ENCODE data around the gene SHC1. TPM values are rescaled to one million over a fixed set of nuclear protein-coding genes. Genes with fewer than 3 reads are reported as not detected.

SHC1 gene
- total and polyA plus RNA-seq, 5 experiments from 2014 or later, result 22.6 to 68.5 (median 27.4) TPM

DNA sequence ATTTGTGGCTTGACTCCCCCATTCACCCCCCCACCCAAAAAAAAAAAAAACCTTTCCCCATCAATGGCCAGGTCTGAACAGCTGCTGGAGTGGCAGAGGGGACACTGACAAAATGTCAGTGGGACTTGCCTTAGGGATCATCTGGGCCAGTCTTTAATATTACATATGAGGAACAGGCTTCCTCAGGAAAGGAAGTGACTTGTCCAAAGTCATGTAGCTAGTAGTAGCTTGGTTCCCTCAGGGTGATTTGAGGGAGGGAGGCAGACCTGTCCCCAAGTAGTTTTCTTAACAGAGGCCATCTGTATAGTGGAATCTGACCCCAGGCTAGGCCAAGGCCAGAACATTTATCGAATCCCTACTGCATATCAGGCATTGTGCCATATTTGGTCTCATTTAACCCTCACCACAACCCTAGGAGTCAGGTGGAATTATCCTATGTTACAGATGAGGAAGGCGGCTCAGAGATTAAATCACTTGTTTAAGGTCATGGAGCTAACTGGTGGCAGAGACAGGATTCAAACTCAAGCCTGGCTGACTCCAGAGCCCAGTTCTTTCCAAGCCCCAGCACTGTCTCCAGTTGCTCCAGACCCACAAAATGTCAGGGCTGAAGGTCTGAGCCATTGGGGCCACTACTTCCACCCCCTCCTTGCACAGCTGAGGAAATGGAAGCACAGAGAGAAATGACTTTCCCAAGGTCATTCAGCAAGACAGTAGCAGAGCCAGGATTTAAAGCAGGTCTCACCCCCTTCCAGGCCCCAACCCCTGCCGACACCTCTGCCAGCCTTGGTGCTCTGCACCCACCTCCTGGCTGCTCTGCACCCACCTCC lies 42.4 kb upstream of the SHC1 start:
- DNase-seq (no peak), ATAC-seq (no peak)
- Mint-ChIP-seq H3K36me3 (no peaks in the 10 kb centered on the region), H3K9me3 (no peaks in the 10 kb centered on the region), H3K4me1 (peaks cover 34 to 85% (median 81%) of the 10 kb centered on the region in 4 donors), H3K4me3 (peak overlapping the region in 9 of 10 donors; percentile 2 to 57 (median 47)), H3K27me3 (no peaks in the 10 kb centered on the region), H3K27ac (peak overlapping the region in 8 of 10 donors; percentile 28 to 88 (median 70))
- POLR2A ChIA-PET, result interaction anchor here (0.6 to 1.9 kb wide), 5 partner anchors 9 to 52 kb away, joined by 3 to 7 read pairs (median 4); no protein-coding TSS in a partner anchor

DNA sequence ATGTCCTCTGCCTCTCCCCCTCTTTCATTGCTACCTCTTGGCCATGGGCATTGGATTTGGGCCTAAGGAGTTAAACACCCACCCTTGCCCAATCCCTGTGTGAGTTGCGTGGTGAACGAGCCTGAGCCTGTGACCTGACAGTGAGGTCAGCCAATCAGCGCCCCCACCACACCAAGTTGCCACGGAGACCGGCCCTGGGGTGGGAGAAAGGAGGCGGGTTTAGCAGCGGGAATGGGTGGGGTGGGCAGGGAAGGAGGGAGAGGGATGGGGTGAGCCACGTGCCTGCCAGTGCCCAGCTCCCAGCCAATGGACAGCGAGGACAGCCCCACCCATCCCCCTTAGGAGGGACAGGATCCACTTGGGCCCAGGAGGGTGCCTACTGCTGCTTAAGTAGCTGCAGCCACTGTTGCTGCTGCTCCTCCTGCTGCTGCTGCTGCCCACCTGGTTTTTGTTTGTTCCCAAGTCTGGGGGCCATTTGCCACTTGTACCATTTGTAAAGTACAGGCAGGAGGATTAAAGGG lies 41.5 kb upstream of the SHC1 start:
- ATAC-seq, result no peak
- POLR2A ChIA-PET, result interaction anchor here (0.6 to 1.9 kb wide), 5 partner anchors 8 to 55 kb away, joined by 3 to 10 read pairs (median 5); partner anchors contain the start of gene PBXIP1

DNA sequence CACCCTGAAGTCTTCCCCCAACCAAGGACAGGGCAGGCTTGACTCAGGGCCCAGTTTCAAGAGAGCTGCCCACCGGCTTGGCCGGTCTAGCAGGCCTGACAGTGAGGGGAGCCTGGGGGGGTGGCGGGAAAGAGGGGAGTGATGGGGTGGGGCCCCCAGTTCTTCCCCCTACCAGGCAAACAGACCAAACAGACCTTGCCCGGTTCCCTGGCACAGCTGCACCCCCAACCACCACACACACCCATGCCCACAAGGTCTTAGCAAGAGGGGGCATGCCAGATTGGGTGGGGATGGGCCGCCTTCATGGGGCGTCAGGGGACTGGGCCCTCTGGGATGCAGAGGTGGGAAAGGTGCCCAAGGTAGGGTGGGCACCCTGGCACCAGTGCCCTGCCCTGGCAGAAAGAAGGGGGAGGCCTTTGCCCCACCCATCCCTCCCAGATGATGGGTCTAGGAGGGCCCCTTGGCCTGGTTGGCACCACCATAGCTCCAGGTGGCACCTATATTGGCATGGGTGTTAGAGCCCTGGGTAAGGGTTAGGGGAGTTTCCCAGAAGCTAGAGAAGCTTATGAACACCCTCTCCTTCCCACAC lies 41.0 kb upstream of the SHC1 start:
- DNase-seq (no peak), ATAC-seq (no peak)
- peaks cover 36 to 81% (median 79%) of the 10 kb centered on the region in 4 donors for H3K4me1 Mint-ChIP-seq
- peak overlapping the region in 5 of 10 donors; percentile 31 to 55 (median 41) for H3K4me3 Mint-ChIP-seq
- H3K27ac Mint-ChIP-seq, result peak overlapping the region in 1 of 10 donors; percentile 75
- H3K36me3 Mint-ChIP-seq, result no peaks in the 10 kb centered on the region
- POLR2A ChIA-PET, result interaction anchor here (1.1 to 1.9 kb wide), 3 partner anchors 8 to 60 kb away, joined by 3 to 10 read pairs (median 9); partner anchors contain the start of gene PBXIP1
- H3K9me3 Mint-ChIP-seq, result no peaks in the 10 kb centered on the region
- H3K27me3 Mint-ChIP-seq, result no peaks in the 10 kb centered on the region

More for the DNA sequence above, 41.5 kb upstream of the SHC1 start:
- H3K36me3 Mint-ChIP-seq, result no peaks in the 10 kb centered on the region
- peak overlapping the region in 3 of 10 donors; percentile 48 to 83 (median 75) for H3K27ac Mint-ChIP-seq
- H3K4me1 Mint-ChIP-seq, result peaks cover 33 to 81% (median 79%) of the 10 kb centered on the region in 4 donors
- H3K9me3 Mint-ChIP-seq, result no peaks in the 10 kb centered on the region
- peak overlapping the region in 3 of 10 donors; percentile 15 to 34 (median 16) for H3K4me3 Mint-ChIP-seq
- DNase-seq, result no peak
- H3K27me3 Mint-ChIP-seq, result no peaks in the 10 kb centered on the region

DNA sequence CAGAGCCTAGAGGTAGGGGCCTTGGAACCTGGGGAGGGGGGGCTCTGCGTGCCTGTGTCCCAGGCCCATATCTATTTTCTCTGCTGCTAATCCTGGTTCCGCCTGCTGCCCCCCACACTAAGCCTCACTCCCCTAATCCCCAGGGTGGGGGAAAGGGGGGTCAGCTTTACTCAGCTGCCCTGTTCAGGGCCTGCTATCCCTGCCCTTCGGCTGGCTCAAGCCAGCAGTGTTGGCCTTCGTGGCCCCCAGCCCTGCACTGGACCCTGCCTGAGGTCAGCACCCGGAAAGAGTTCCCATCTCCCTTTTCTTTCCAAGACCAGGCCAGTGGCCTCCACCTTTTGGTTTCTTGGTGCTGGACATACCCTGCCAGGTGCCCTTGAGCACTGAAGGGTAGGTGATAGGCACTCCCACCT lies 40.5 kb upstream of the SHC1 start:
- no peaks in the 10 kb centered on the region for H3K9me3 Mint-ChIP-seq
- H3K4me1 Mint-ChIP-seq, result peaks cover 39 to 81% (median 79%) of the 10 kb centered on the region in 4 donors
- H3K4me3 Mint-ChIP-seq, result peak overlapping the region in 6 of 10 donors; percentile 31 to 55 (median 44)
- DNase-seq (peak in 1 of 10 donors; percentile 53), ATAC-seq (no peak)
- no peaks in the 10 kb centered on the region for H3K27me3 Mint-ChIP-seq
- peak overlapping the region in 2 of 10 donors; percentile 13 to 44 for H3K27ac Mint-ChIP-seq
- no peaks in the 10 kb centered on the region for H3K36me3 Mint-ChIP-seq
- POLR2A ChIA-PET, result interaction anchor here (0.9 to 1.9 kb wide), 5 partner anchors 10 to 67 kb away, joined by 5 to 10 read pairs (median 7); partner anchors contain the start of gene PBXIP1

DNA sequence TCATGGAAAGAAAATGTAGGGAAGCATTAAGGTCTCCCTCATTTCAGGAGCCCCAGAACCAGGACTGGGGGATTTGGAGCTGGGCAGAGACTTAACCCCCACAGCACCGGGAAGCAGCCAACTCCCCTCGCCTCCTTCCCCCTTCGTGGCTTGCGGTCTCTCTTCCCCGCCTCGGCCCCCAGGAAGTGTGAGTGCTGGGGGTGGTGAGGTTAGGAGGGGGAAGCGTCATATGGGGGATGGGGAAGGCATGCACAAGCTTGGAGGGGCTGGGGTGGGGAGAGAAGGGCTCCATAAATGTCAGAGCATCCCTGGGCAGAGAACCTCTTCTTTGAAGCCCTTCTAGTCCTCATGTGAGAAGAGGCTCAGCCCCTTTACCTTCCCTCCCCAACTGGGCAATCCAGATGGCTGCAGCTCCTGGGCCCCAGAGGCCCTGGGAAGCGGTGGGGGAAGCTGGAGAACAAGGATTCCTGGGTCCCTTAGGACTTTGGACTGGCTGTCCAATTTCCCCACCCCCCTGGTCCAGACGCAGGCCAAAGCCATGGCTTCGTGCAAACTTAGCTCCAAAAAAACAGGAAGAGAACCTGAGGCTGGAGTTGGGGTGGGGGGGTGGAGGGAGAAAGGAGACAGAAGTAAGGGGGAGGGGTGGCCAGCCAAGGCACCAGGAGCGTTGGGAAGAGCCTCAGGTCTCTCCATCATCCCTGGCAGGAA lies 39.8 kb upstream of the SHC1 start:
- H3K4me1 Mint-ChIP-seq, result peaks cover 36 to 81% (median 79%) of the 10 kb centered on the region in 4 donors
- ATAC-seq (peak in 1 of 2 donors; percentile 19), DNase-seq (peak in 1 of 10 donors; percentile 54)
- H3K36me3 Mint-ChIP-seq, result no peaks in the 10 kb centered on the region
- no peaks in the 10 kb centered on the region for H3K9me3 Mint-ChIP-seq
- POLR2A ChIA-PET, result interaction anchor here (0.8 to 1.9 kb wide), 7 partner anchors 9 to 66 kb away, joined by 3 to 10 read pairs (median 5); partner anchors contain the start of genes FLAD1 and PBXIP1
- H3K27me3 Mint-ChIP-seq, result no peaks in the 10 kb centered on the region
- H3K27ac Mint-ChIP-seq, result peak overlapping the region in 7 of 10 donors; percentile 8 to 88 (median 52)
- H3K4me3 Mint-ChIP-seq, result peak overlapping the region; percentile 13 to 79 (median 64)

DNA sequence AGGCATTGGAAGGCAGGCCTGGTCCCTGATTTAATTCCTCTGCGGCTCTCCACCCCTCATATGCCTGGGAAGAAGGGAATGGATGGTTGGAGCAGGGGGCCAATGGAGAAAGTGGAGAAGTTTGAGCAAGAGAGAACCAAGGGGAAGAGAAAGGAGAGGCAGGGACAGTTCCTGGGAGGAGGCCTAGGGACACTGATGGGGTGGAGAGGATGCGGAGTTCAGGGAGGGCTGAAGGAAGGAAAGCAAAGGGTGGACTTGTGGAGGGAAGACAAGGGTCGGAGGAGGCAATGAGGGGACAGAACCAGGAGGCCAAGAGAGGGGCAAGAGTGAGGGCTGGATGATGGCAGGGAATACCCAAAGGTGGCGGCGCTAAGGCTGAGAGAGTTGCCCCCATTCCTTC lies 39.2 kb upstream of the SHC1 start:
- no peaks in the 10 kb centered on the region for H3K36me3 Mint-ChIP-seq
- H3K4me1 Mint-ChIP-seq, result peaks cover 36 to 85% (median 81%) of the 10 kb centered on the region in 4 donors
- POLR2A ChIA-PET, result interaction anchor here (0.6 to 2.4 kb wide), 4 partner anchors 10 to 54 kb away, joined by 3 to 8 read pairs (median 4); partner anchors contain the start of gene PBXIP1
- H3K27ac Mint-ChIP-seq, result peak overlapping the region in 7 of 10 donors; percentile 8 to 88 (median 69)
- H3K9me3 Mint-ChIP-seq, result no peaks in the 10 kb centered on the region
- ATAC-seq (no peak), DNase-seq (no peak)
- peak overlapping the region; percentile 13 to 79 (median 64) for H3K4me3 Mint-ChIP-seq
- no peaks in the 10 kb centered on the region for H3K27me3 Mint-ChIP-seq

DNA sequence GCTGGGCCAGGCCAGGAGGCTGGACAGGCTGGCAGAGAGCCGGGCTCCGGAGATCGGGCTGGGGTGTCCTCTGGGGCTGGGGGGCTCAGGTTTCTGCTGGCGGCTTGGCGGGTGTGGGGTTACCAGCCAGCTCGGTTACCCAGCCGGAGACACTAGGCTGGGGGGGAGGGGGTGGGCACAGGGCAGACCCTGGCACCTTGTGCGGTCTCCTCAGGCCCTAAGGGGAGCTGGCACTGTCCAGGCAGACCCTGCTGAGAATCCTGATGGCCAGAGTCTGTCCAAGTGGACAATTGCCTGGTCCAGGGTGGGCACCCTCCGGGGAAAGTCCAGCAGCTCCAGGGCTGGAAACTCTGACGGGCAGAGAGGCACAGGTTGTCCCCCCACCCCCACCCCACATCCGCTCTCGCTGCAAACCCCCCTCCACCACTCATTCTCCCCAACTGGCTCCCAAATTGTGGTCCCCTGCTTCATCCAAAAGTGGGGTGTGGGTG lies 38.7 kb upstream of the SHC1 start:
- POLR2A ChIA-PET, result interaction anchor here (0.6 to 2.4 kb wide), 2 partner anchors 40 to 54 kb away, joined by 3 to 8 read pairs; partner anchors contain the start of gene PBXIP1
- H3K27me3 Mint-ChIP-seq, result no peaks in the 10 kb centered on the region
- no peak for ATAC-seq
- DNase-seq, result no peak
- no peaks in the 10 kb centered on the region for H3K9me3 Mint-ChIP-seq
- peaks cover 38 to 86% (median 83%) of the 10 kb centered on the region in 4 donors for H3K4me1 Mint-ChIP-seq
- H3K4me3 Mint-ChIP-seq, result peak overlapping the region in 9 of 10 donors; percentile 17 to 79 (median 63)
- no peaks in the 10 kb centered on the region for H3K36me3 Mint-ChIP-seq
- H3K27ac Mint-ChIP-seq, result peak overlapping the region in 4 of 10 donors; percentile 8 to 81 (median 53)

DNA sequence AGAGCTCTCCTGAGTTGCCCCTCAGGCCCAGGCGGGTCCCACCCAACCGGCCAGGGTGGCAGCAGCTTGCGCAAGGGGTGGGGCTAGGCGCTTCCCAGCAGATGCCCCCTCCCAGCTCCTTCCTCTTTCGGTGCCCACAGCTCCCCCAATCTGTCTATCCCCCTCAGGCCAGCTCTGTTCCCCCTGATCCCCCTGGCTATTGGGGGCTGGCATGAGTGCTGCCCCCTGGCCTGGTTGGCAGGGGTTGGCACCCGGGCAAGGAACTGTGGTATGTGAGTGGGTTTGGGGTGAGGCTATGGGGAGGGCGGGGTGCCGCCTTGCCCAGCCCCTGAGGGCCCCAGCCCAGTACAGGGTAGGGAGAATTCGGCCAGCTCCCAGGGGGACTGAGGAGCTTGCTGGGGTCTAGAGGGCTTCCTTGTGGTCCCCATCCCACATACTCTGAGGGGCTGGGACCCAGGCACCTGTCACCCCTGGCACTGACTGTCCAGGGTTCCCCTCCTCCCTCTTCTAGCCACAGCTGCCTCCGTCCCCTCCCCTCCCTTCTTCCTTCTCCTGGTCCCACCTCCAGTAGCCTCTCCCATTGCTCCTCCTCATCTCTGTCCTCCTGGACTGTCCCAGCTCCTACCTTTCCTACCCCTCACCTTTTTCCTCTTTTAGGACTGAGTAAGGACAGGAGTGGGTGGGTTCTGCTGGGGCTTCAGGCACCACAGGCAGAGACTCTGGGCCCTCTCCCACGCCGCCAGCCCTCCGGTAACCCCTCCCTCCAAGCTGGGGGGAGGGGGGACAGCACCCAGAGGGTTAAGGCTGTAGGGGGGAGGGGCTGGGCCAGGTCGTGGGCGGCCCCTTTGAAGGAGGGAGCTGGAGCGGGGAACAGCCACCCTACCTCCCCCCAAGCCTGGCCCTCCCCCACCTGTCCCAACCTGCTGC lies 37.7 kb upstream of the SHC1 start:
- peak overlapping the region in 4 of 10 donors; percentile 10 to 73 (median 54) for H3K27ac Mint-ChIP-seq
- ATAC-seq (no peak), DNase-seq (no peak)
- H3K27me3 Mint-ChIP-seq, result no peaks in the 10 kb centered on the region
- no peaks in the 10 kb centered on the region for H3K36me3 Mint-ChIP-seq
- no peaks in the 10 kb centered on the region for H3K9me3 Mint-ChIP-seq
- peaks cover 37 to 85% (median 82%) of the 10 kb centered on the region in 4 donors for H3K4me1 Mint-ChIP-seq
- H3K4me3 Mint-ChIP-seq, result peak overlapping the region in 4 of 10 donors; percentile 14 to 75 (median 43)
- POLR2A ChIA-PET, result interaction anchor here (0.8 to 2.8 kb wide), 6 partner anchors 7 to 53 kb away, joined by 3 to 20 read pairs (median 4); partner anchors contain the start of gene PBXIP1

DNA sequence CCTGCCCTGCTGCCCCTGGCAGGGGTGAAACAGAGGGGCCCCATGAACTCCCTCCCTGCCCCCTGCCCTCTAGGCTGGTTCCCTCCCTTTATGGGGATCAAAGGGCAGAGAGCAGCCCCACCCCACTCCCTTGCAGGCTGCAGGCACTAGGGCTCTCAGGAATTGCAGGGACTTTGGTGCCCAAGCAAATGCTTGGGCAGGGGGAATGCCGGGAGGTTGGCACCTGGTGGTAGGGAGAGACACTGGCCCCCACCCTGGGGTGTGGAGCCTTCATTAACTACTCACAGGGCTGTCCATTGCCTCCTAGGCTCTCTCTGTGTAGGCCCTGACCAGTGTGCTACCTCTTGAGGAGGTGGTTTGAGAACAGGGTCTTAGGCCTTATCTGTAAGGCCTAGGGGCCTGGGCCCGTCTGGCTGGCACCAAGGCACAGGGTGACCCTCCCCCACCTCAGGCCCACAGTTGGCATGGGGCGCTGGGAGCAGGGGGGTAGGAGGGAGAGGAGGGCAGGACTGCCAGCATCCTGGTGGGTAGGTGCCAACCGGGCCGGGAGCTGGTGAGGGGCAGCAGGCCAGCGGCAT lies 36.8 kb upstream of the SHC1 start:
- Mint-ChIP-seq H3K4me1 (peaks cover 37 to 81% (median 76%) of the 10 kb centered on the region in 4 donors), H3K9me3 (no peaks in the 10 kb centered on the region), H3K36me3 (no peaks in the 10 kb centered on the region), H3K27ac (peak overlapping the region in 5 of 10 donors; percentile 83 to 90 (median 84)), H3K27me3 (no peaks in the 10 kb centered on the region), H3K4me3 (no peak overlapping the region)
- no peak for DNase-seq
- POLR2A ChIA-PET, result interaction anchor here (1.0 to 2.8 kb wide), 7 partner anchors 8 to 52 kb away, joined by 3 to 20 read pairs (median 4); partner anchors contain the start of gene PBXIP1
- no peak for ATAC-seq

DNA sequence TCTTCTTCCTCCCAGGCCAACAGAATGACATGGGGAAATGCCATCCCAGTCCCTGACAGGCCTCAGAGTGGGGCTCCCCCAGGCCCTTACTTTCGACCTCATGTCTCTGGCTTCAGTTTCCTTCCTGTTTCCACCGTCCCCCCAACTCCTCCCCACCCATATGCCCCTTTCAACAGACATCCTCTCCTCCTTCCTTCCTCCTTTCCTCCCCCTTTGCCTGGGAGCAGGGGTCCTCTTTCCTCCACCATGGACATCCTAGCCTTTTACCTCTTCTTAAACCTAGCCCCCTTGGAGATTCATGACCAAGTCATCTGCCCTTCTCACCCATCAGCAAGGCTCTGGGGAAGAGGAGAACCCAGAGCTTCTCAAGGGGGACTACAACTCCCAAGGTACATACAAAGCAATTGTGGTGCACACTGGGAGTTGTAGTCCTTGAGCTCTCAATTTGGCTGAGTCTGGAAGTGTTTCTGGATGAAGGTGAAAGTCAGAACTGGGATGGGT lies 36.1 kb upstream of the SHC1 start:
- H3K9me3 Mint-ChIP-seq, result no peaks in the 10 kb centered on the region
- peak overlapping the region in 9 of 10 donors; percentile 23 to 77 (median 61) for H3K4me3 Mint-ChIP-seq
- peaks cover 37 to 84% (median 72%) of the 10 kb centered on the region in 4 donors for H3K4me1 Mint-ChIP-seq
- H3K27ac Mint-ChIP-seq, result peak overlapping the region; percentile 63 to 92 (median 84)
- no peaks in the 10 kb centered on the region for H3K36me3 Mint-ChIP-seq
- ATAC-seq (peak; percentile 31 to 35), DNase-seq (peak in 2 of 10 donors; percentile 27 to 49)
- no peaks in the 10 kb centered on the region for H3K27me3 Mint-ChIP-seq
- POLR2A ChIA-PET, result interaction anchor here (1.1 to 2.8 kb wide), 3 partner anchors 9 to 51 kb away, joined by 3 to 20 read pairs (median 5); partner anchors contain the start of gene PBXIP1

Measured in naive thymus-derived CD8-positive, alpha-beta T cell (primary cell).